Psoas muscle (tissue), 8 donors: Measurements from ENCODE around the gene COMMD3. TPM values are rescaled to one million over a fixed set of nuclear protein-coding genes. Genes with fewer than 3 reads are reported as not detected.
A peak's percentile ranks its signal among the peaks of the same experiment; 100 is the strongest.

Experiments
- ATAC-seq, 4 donors: fragments of 200-7000 bp; cut with Tn5 transposase; one replicate each; pipeline ENCODE4 v1.9.1; 2020; ENCODE audit warnings: moderate library complexity in 3 of 4, mild to moderate bottlenecking in 2 of 4
- DNase-seq, 2 donors: peaks; one replicate each; pipeline ENCODE4 v3.0.0-alpha.2; 2020
- H3K27ac ChIP-seq: fragments of 200-600 bp; one replicate; pipeline ENCODE4 v1.8.0; 2022
- H3K27me3 ChIP-seq, 3 donors: fragments of 200-600 bp in 1 of 3; one replicate each; pipeline versions ENCODE4 v1.6.1 to v1.8.0; 2013 to 2022; ENCODE audit warnings: low read length in 2 of 3, mild to moderate bottlenecking in 2 of 3, moderate library complexity in 1 of 3; ENCODE audit not compliant: insufficient read depth in 3 of 3
- H3K36me3 ChIP-seq, 2 donors: fragments of 200-600 bp in 1 of 2; one replicate each; pipeline versions ENCODE4 v1.6.1 to v1.8.0; 2013 to 2022; ENCODE audit warnings: low read depth in 1 of 2, mild to moderate bottlenecking in 1 of 2, moderate library complexity in 1 of 2; ENCODE audit not compliant: insufficient read depth in 1 of 2
- H3K4me1 ChIP-seq: fragments of 200-600 bp; one replicate; pipeline ENCODE4 v1.8.0; 2022
- H3K4me3 ChIP-seq: fragments of 200-600 bp; one replicate; pipeline ENCODE4 v1.8.0; 2022; ENCODE audit warnings: mild to moderate bottlenecking
- H3K9me3 ChIP-seq: fragments of 200-600 bp; one replicate; pipeline ENCODE4 v1.8.0; 2022
- CTCF ChIP-seq: fragments of 200-600 bp; IDR thresholded peaks from one replicate; pipeline ENCODE4 v1.8.0; 2022; ENCODE audit warnings: antibody characterized with exemption
- WGBS, 3 donors: extraction: QIAGEN DNeasy Blood & Tissue Kit; methylation state at CpG; one replicate each; pipeline versions ENCODE4 v1.1.6 to v1.1.7; 2013; 5-methylcytosine and 5-hydroxymethylcytosine counted together
- intact Hi-C, 2 donors: fragments of 100-400 bp; cut with DNase I; formaldehyde crosslinking; loops; one replicate each; pipeline versions ENCODE4 v1.11.0 to v1.14.2; 2022
- polyA plus RNA-seq, 3 donors: library from polyadenylated mRNA; stranded (reverse); fragments of 200-250 nt; gene quantifications; one replicate each; pipeline ENCODE4 v1.2.3, GENCODE V29; 2013
- total RNA-seq, 4 donors: library from RNA; stranded (reverse); fragmentation: NEBNext Ultra II Directional in 2 of 4; extraction: Animal tissue kit (Norgen Biotek cat#: 25700) in 2 of 4; gene quantifications; one replicate each; pipeline versions ENCODE4 v1.2.1 to v1.2.4, GENCODE V29; 2021 to 2023
- donor health status: healthy with polysubstance abuse.
- donor health status: DM: no; HTN: no; CAD: no; lungs with moderate emphysema.
- donor health status: Bipolar disorder and iron deficiency.
- donor health status: healthy.
- donor health status: DM: yes; HTN: yes; CAD: no.
- donor health status: DM: no; HTN: no; CAD: no.
- donor health status: DM: no; HTN: no; CAD: no.
- donor health status: DM: yes; HTN: yes; CAD: no.

COMMD3 gene
- total and polyA plus RNA-seq, 7 donors, result 42.3 to 81.4 (median 64.6) TPM

GRCh38 chr10:22325272-22326144 lies 9.3 kb downstream of the COMMD3 start:
- peaks cover 5 to 43% of the 10 kb centered on the region in 2 donors for H3K36me3 ChIP-seq
- H3K4me1 ChIP-seq, result peaks cover 11% of the 10 kb centered on the region
- peak overlapping the region; percentile 87 for H3K4me3 ChIP-seq
- no peaks in the 10 kb centered on the region for H3K27me3 ChIP-seq
- H3K9me3 ChIP-seq, result no peaks in the 10 kb centered on the region
- intact Hi-C loops, result loop anchor here in 1 of 2 donors (10.0 kb wide), 3 partner anchors 769 to 831 kb away; partner anchors contain the start of genes MSRB2 and SKIDA1
- H3K27ac ChIP-seq, result peak overlapping the region; percentile 24
- no peak for TF ChIP-seq CTCF
- peak; percentile 74 to 83 for DNase-seq
- 8 to 20% (median 9%) methylated on average over 47 to 89 of the region's 92 CpGs for WGBS, 3 donors
- no peak for ATAC-seq

- intact Hi-C loops, result loop anchor here in 1 of 2 donors (10.0 kb wide), 3 partner anchors 769 to 831 kb away; partner anchors contain the start of genes MSRB2 and SKIDA1
- H3K27ac ChIP-seq, result peak overlapping the region; percentile 24
- no peak for TF ChIP-seq CTCF
- peaks cover 5 to 47% of the 10 kb centered on the region in 2 donors for H3K36me3 ChIP-seq
- peaks cover 11% of the 10 kb centered on the region for H3K4me1 ChIP-seq
- H3K27me3 ChIP-seq, result no peaks in the 10 kb centered on the region
- H3K4me3 ChIP-seq, result peak overlapping the region; percentile 87
- DNase-seq, result no peak
- ATAC-seq, result no peak
- 69 to 80% (median 73%) methylated on average over 8 of the region's 8 CpGs for WGBS, 3 donors
- H3K9me3 ChIP-seq, result no peaks in the 10 kb centered on the region
These were observed 10.0 kb downstream of the COMMD3 start for GRCh38 chr10:22326145-22326702.

- no peak overlapping the region for H3K27ac ChIP-seq
- WGBS, 3 donors, result 94 to 98% (median 96%) methylated on average over 3 of the region's 3 CpGs
- no peaks in the 10 kb centered on the region for H3K9me3 ChIP-seq
- intact Hi-C loops, result loop anchor here in 1 of 2 donors (10.0 kb wide), 3 partner anchors 766 to 834 kb away; partner anchors contain the start of genes MSRB2 and SKIDA1
- ATAC-seq, result no peak
- peaks cover 3% of the 10 kb centered on the region for H3K4me1 ChIP-seq
- no peak for TF ChIP-seq CTCF
- no peak overlapping the region for H3K4me3 ChIP-seq
- no peak for DNase-seq
- H3K27me3 ChIP-seq, result peaks cover 0 to 6% (median 5%) of the 10 kb centered on the region in 3 donors
- peaks cover 5 to 47% of the 10 kb centered on the region in 2 donors for H3K36me3 ChIP-seq
These were observed 13.0 kb downstream of the COMMD3 start for GRCh38 chr10:22329150-22329549.

- peaks cover 0 to 35% (median 32%) of the 10 kb centered on the region in 3 donors for H3K27me3 ChIP-seq
- H3K4me3 ChIP-seq, result no peak overlapping the region
- peaks cover 5 to 37% of the 10 kb centered on the region in 2 donors for H3K36me3 ChIP-seq
- no peaks in the 10 kb centered on the region for H3K9me3 ChIP-seq
- H3K4me1 ChIP-seq, result peaks cover 22% of the 10 kb centered on the region
- H3K27ac ChIP-seq, result no peak overlapping the region
- intact Hi-C loops, result no loop called here
- 92 to 96% (median 93%) methylated on average over 7 of the region's 7 CpGs for WGBS, 3 donors
- no peak for ATAC-seq
- no peak for DNase-seq
- no peak for TF ChIP-seq CTCF
These were observed 16.0 kb downstream of the COMMD3 start for GRCh38 chr10:22332116-22332692.
